ENCODE data around the gene PLD4. TPM values are rescaled to one million over a fixed set of nuclear protein-coding genes. Genes with fewer than 3 reads are reported as not detected.

Gene PLD4
- total RNA-seq, 1 donor, result 0.09 TPM

- H3K4me3 ChIP-seq (ENCODE audit: low read depth, low read length), result no peak overlapping the region
- TF ChIP-seq, protein P1, sequence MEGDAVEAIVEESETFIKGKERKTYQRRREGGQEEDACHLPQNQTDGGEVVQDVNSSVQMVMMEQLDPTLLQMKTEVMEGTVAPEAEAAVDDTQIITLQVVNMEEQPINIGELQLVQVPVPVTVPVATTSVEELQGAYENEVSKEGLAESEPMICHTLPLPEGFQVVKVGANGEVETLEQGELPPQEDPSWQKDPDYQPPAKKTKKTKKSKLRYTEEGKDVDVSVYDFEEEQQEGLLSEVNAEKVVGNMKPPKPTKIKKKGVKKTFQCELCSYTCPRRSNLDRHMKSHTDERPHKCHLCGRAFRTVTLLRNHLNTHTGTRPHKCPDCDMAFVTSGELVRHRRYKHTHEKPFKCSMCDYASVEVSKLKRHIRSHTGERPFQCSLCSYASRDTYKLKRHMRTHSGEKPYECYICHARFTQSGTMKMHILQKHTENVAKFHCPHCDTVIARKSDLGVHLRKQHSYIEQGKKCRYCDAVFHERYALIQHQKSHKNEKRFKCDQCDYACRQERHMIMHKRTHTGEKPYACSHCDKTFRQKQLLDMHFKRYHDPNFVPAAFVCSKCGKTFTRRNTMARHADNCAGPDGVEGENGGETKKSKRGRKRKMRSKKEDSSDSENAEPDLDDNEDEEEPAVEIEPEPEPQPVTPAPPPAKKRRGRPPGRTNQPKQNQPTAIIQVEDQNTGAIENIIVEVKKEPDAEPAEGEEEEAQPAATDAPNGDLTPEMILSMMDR (IDR thresholded peaks at IDR 0.05; ENCODE audit: insufficient read depth, low read length), result no peak
- no peak for DNase-seq (ENCODE audit: low read depth)
Measured at GRCh38 chr14:104891664-104892530, 32.8 kb upstream of the PLD4 start.

DNA sequence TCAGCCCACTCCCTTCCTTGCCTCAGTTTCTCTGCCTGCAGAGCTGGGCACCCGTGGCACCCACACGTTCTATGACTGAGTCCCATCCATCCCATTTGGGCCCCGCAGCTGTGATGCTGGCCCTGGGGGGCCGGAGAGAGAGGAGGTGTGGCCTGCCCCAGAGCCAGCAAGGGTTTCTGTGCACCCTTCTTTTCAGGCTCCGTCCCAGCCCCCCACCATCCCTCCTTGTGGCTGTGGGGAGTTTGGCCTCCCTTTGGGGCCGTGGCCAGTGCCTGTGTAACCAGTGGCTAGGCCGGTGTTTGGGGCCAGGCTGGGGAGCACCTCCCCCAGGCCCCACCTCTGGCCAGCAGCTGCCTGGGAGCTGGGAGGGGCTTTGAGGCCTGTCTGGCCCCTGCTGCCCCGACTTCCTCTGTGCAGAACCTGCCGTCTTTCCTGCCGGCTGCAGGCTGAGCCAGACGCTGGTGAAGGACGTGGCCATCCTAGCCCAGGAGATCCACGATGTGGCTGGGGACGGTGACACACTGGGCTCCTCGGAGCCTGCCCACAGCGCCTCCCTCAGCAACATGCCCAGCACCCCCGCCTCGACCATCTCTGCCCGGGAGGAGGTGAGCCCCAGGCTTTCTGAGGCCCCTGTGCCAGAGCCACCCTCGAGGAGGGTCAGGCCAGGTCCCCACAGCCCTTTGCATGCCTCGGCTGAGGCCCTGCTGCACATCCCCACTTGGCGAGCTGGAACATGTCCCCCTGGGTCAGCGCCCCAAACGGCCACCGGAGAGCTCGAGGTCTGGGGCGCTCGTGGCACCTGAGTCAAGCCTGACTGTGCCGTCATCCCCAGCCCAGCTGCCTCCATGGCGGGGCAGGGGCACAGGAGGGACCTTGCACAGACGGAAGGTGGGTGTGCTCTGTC is 31.9 kb upstream of the PLD4 start:
- DNase-seq (ENCODE audit: low read depth), result no peak
- TF ChIP-seq, protein P1 (IDR thresholded peaks at IDR 0.05; ENCODE audit: insufficient read depth, low read length), result no peak
- H3K4me3 ChIP-seq (ENCODE audit: low read depth, low read length), result no peak overlapping the region

DNA sequence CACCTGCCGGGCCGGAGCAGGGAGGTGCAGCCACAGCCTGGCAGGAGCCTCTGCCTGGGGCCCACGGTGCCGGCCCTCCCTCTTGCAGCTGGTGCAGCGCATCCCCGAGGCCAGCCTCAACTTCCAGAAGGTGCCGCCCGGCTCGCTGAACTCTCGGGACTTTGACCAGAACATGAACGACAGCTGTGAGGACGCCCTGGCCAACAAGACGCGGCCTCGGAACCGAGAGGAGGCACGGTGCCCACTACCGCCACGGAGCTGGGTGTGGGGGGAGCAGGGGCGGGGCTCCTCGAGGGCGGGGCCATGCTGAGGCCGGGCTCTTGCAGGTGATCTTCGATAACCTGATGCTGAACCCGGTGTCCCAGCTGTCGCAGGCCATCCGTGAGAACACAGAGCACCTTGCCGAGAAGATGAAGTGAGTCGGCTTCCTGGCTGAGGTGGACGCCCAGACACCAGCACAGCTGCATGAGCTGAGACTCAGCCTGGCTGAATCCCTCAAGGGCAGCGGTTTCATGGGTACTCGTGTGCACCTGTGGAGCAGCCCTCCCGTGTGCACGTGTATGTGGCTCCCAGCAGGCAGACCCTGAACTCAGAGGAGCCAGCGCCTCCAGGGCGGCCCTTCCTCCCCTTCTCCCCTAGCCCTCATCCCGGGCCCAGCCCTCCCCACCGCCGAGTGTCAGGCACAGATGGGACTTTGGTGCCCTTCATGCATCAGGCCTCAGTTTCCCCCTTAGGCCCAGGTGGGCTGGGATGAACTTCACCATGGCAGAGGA is 31.1 kb upstream of the PLD4 start:
- no peak for DNase-seq (ENCODE audit: low read depth)
- TF ChIP-seq, protein P1 (IDR thresholded peaks at IDR 0.05; ENCODE audit: insufficient read depth, low read length), result no peak
- H3K4me3 ChIP-seq (ENCODE audit: low read depth, low read length), result no peak overlapping the region

GRCh38 chr14:104894331-104895206 is 30.1 kb upstream of the PLD4 start:
- no peak for DNase-seq (ENCODE audit: low read depth)
- no peak overlapping the region for H3K4me3 ChIP-seq (ENCODE audit: low read depth, low read length)
- TF ChIP-seq, protein P1 (IDR thresholded peaks at IDR 0.05; ENCODE audit: insufficient read depth, low read length), result no peak

GRCh38 chr14:104895207-104895785 is 29.4 kb upstream of the PLD4 start:
- DNase-seq (ENCODE audit: low read depth), result no peak
- H3K4me3 ChIP-seq (ENCODE audit: low read depth, low read length), result no peak overlapping the region
- TF ChIP-seq, protein P1 (IDR thresholded peaks at IDR 0.05; ENCODE audit: insufficient read depth, low read length), result no peak

All from fibroblast of the aortic adventitia (primary cell).